C4-2B (cell line): ENCODE measurements around the gene MFAP2.

ENCODE experiments used
- ZFX ChIP-seq: fragments of 450-650 bp; IDR thresholded peaks from 2 replicates; pipeline ENCODE4 v1.6.1; 2017
- TF ChIP-seq, protein P1 (sequence below): fragments of 450-650 bp; conservative IDR thresholded peaks from 2 replicates; pipeline ENCODE4 v1.5.1; 2017; ENCODE audit warnings: mild to moderate bottlenecking

DNA sequence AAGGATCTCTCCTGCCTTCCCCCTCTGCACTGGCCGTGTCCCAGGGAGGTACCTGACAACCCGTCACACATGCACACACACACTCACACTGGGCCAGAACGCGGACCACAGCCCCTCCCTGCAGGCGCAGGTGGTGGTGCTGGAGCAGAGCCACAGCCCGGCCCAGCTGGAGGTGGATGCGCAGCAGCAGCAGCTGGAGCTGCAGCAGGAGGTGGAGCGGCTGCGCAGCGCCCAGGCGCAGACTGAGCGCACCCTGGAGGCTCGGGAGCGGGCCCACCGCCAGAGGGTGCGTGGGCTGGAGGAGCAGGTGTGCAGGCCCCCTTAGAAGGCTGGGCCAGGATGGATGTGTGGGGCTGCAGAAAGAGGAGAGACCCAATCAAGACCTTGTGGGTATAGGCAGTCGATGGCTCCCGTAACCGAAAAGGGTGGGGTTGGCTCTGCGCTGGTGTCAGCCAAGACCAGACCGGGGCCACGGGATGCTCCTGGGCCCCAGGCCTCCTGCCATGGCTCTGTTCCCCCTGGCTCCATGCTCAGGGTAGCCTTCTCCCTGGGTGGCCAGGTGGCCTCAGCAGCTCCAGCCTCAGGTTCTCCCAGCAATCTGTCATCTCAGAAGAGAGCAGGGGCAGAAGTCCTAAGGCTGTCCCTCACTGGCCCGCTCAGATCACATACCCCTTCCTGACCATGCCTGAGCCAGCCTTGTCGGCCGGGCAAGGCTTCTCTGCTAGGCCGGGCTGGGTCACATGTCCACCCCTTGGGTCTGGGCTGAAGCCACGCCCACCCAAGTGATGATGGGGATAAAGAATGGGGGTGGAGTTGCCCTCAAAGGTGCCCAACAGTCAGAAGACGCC lies 8.9 kb downstream of the MFAP2 start:
- TF ChIP-seq, protein P1, sequence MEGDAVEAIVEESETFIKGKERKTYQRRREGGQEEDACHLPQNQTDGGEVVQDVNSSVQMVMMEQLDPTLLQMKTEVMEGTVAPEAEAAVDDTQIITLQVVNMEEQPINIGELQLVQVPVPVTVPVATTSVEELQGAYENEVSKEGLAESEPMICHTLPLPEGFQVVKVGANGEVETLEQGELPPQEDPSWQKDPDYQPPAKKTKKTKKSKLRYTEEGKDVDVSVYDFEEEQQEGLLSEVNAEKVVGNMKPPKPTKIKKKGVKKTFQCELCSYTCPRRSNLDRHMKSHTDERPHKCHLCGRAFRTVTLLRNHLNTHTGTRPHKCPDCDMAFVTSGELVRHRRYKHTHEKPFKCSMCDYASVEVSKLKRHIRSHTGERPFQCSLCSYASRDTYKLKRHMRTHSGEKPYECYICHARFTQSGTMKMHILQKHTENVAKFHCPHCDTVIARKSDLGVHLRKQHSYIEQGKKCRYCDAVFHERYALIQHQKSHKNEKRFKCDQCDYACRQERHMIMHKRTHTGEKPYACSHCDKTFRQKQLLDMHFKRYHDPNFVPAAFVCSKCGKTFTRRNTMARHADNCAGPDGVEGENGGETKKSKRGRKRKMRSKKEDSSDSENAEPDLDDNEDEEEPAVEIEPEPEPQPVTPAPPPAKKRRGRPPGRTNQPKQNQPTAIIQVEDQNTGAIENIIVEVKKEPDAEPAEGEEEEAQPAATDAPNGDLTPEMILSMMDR: no peak
- TF ChIP-seq ZFX: no peak
